ENCODE data around the gene LAMA2. TPM values are rescaled to one million over a fixed set of nuclear protein-coding genes. Genes with fewer than 3 reads are reported as not detected.

LAMA2 gene
- total RNA-seq, 1 experiment from 2014 or later = 8.2 TPM

DNA sequence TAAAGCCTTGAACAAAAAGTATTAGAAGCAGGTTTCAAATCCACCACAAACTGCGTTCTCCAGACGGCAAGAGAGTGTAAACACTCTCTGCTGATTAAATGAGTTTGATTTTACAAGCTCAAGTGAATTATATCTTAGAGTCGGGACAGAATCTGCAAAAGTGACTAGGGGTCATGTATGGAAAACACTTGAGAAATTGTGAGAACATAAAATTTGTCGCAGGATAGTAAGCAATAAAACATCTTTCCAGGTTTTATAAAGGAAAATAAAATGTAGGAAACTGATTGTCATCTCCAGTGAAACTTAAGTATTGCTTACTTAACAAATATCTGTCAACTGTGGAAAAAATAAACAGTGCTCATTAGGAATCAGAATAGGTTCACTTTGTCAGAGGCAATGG, 452.9 kb downstream of the LAMA2 start (continued):
- TF ChIP-seq, protein P1, sequence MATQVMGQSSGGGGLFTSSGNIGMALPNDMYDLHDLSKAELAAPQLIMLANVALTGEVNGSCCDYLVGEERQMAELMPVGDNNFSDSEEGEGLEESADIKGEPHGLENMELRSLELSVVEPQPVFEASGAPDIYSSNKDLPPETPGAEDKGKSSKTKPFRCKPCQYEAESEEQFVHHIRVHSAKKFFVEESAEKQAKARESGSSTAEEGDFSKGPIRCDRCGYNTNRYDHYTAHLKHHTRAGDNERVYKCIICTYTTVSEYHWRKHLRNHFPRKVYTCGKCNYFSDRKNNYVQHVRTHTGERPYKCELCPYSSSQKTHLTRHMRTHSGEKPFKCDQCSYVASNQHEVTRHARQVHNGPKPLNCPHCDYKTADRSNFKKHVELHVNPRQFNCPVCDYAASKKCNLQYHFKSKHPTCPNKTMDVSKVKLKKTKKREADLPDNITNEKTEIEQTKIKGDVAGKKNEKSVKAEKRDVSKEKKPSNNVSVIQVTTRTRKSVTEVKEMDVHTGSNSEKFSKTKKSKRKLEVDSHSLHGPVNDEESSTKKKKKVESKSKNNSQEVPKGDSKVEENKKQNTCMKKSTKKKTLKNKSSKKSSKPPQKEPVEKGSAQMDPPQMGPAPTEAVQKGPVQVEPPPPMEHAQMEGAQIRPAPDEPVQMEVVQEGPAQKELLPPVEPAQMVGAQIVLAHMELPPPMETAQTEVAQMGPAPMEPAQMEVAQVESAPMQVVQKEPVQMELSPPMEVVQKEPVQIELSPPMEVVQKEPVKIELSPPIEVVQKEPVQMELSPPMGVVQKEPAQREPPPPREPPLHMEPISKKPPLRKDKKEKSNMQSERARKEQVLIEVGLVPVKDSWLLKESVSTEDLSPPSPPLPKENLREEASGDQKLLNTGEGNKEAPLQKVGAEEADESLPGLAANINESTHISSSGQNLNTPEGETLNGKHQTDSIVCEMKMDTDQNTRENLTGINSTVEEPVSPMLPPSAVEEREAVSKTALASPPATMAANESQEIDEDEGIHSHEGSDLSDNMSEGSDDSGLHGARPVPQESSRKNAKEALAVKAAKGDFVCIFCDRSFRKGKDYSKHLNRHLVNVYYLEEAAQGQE (IDR thresholded peaks at IDR 0.05; ENCODE audit: low read depth) = no peak

DNA sequence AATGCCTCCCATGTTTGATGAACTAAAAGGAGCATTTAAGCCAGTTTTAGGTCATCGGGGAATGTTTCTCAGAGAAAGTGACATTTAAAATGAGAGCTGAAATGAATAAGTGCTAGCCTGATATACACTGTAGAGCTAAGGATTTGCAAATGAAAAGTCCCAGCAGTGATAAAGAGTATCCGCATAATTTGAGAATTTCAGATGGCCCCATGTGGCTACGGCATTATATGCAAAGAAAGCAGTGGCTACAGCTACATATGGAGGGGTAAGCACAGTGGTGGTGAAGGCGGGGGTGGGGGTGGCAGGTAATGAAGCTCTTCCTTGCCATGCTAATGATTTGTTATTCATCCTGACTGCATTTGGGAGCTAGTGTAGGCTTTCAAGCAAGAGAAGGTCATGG, 455.7 kb downstream of the LAMA2 start:
- H3K36me3 ChIP-seq (ENCODE audit: control insufficient read depth in 1 of 2, insufficient read depth in 2 of 2, low read length in 2 of 2) = no peaks in the 10 kb centered on the region
- no TSS peak for BruUV-seq (replicated peaks)
- POLR2A ChIA-PET = no interaction called here

More for the DNA sequence above, 455.7 kb downstream of the LAMA2 start:
- Histone ChIP-seq H3K4me1 (ENCODE audit: control insufficient read depth in 1 of 2, insufficient read depth in 2 of 2, low read length in 2 of 2) (no peaks in the 10 kb centered on the region), H3K27ac (ENCODE audit: low read depth, low read length) (no peak overlapping the region), H3K9me3 (ENCODE audit: control insufficient read depth in 1 of 2, insufficient read depth in 1 of 2, low read depth in 1 of 2, low read length in 2 of 2) (no peaks in the 10 kb centered on the region), H3K9ac (ENCODE audit: low read length) (no peak overlapping the region), H2AFZ (ENCODE audit: low read depth, low read length, poor library complexity, severe bottlenecking) (no peak overlapping the region), H3K9me2 (ENCODE audit: insufficient read depth) (no peaks in the 10 kb centered on the region), H3K79me2 (ENCODE audit: insufficient read depth, low read length) (no peaks in the 10 kb centered on the region), H3K4me3 (replicated peaks in 1 of 2; ENCODE audit: low read depth in 1 of 2, low read length in 2 of 2) (no peak overlapping the region), H3K27me3 (ENCODE audit: insufficient read depth, low read length) (no peaks in the 10 kb centered on the region), H3K4me2 (ENCODE audit: low read length) (no peak overlapping the region), H4K20me1 (ENCODE audit: insufficient read depth) (no peaks in the 10 kb centered on the region)
- intact Hi-C loops (cut with micrococcal nuclease) = no loop called here
- CTCF ChIA-PET = no interaction called here
- ATAC-seq (no peak), DNase-seq (ENCODE audit: low read depth, low spot score) (no peak)
- RAD21 ChIA-PET (ENCODE audit: low non-redundant PET in 1 of 2, low total read pairs in 2 of 2, uncharacterized antibody in 2 of 2, unreplicated experiment in 2 of 2) = no interaction called here
- TF ChIP-seq ZNF274 (IDR thresholded peaks at IDR 0.05; ENCODE audit: low read depth, low read length) (no peak), RAD21 (IDR thresholded peaks at IDR 0.05; ENCODE audit: low read depth) (no peak), POLR2AphosphoS5 (IDR thresholded peaks at IDR 0.05; ENCODE audit: low read depth, low read length) (no peak), SIN3A (IDR thresholded peaks at IDR 0.05; ENCODE audit: low read depth) (no peak), EGR1 (IDR thresholded peaks at IDR 0.05; ENCODE audit: low read depth) (no peak), ELF1 (IDR thresholded peaks at IDR 0.05; ENCODE audit: borderline replicate concordance, low read depth) (no peak), SRF (IDR thresholded peaks at IDR 0.05; ENCODE audit: low read depth) (no peak)
- TF ChIP-seq, protein P1 (IDR thresholded peaks at IDR 0.05; ENCODE audit: low read depth) = no peak
- TF ChIP-seq, protein P2, sequence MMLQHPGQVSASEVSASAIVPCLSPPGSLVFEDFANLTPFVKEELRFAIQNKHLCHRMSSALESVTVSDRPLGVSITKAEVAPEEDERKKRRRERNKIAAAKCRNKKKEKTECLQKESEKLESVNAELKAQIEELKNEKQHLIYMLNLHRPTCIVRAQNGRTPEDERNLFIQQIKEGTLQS (IDR thresholded peaks at IDR 0.05) = no peak
- TF ChIP-seq, protein P3, sequence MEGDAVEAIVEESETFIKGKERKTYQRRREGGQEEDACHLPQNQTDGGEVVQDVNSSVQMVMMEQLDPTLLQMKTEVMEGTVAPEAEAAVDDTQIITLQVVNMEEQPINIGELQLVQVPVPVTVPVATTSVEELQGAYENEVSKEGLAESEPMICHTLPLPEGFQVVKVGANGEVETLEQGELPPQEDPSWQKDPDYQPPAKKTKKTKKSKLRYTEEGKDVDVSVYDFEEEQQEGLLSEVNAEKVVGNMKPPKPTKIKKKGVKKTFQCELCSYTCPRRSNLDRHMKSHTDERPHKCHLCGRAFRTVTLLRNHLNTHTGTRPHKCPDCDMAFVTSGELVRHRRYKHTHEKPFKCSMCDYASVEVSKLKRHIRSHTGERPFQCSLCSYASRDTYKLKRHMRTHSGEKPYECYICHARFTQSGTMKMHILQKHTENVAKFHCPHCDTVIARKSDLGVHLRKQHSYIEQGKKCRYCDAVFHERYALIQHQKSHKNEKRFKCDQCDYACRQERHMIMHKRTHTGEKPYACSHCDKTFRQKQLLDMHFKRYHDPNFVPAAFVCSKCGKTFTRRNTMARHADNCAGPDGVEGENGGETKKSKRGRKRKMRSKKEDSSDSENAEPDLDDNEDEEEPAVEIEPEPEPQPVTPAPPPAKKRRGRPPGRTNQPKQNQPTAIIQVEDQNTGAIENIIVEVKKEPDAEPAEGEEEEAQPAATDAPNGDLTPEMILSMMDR (IDR thresholded peaks at IDR 0.05 in 2 of 3, conservative IDR thresholded peaks at IDR 0.05 in 1 of 3; ENCODE audit: borderline replicate concordance in 1 of 3, insufficient read depth in 1 of 3, low read depth in 2 of 3, low read length in 2 of 3) = no peak
- TF ChIP-seq, protein P4, sequence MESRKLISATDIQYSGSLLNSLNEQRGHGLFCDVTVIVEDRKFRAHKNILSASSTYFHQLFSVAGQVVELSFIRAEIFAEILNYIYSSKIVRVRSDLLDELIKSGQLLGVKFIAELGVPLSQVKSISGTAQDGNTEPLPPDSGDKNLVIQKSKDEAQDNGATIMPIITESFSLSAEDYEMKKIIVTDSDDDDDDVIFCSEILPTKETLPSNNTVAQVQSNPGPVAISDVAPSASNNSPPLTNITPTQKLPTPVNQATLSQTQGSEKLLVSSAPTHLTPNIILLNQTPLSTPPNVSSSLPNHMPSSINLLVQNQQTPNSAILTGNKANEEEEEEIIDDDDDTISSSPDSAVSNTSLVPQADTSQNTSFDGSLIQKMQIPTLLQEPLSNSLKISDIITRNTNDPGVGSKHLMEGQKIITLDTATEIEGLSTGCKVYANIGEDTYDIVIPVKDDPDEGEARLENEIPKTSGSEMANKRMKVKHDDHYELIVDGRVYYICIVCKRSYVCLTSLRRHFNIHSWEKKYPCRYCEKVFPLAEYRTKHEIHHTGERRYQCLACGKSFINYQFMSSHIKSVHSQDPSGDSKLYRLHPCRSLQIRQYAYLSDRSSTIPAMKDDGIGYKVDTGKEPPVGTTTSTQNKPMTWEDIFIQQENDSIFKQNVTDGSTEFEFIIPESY (IDR thresholded peaks at IDR 0.05; ENCODE audit: extremely low read depth, insufficient replicate concordance, low read length) = no peak
